Measurements from ENCODE around the gene TEX19.

The TEX19 gene

DNA sequence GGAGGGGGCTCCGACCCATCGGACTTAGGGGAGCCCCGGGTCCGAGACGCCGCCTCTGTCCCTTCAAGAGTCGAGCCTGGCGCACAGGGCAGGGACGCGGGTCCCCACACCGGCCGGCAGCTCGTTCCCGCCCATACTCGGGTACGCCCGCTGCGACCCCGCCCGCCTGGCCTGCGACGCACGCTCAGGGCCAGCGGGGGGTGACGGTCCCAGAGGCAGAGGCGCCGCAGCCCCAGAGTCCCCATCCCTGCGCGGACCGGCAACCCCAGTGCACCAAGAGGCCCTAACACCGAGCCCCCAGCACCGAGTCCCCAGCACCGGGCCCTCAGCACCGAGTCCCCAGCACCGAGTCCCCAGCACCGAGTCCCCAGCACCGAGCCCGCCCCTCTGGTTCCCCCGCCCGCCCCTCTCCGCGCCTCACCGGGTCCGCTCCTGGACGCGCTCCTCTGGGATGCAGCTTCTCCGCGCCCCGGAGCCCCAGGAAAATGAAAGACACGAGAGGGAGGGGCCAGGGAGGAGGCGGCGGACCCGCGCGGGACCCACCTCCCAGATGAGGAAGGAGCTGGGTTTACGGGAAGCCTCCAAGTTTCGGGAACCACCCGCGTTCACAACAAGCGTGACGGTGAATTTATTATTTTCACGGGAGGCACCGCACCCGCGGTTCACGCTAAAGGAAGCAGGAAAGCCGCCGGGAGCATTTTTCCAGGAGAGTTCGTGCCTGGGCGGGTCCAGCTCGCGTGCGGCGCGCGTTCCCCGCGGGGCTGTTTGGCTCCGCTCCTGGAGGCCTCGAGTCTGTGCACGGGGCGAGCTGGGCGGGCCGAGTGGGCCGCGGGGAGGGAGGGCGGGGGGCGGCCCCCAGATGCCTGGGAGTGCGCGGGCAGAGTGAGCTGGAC lies 25.5 kb upstream of the TEX19 start, which contains the start of gene SECTM1:
Gene SECTM1, minus strand, starts transcription at position 488 of the 893 bp plus-strand sequence. CDS start 6,526 bp downstream, outside the sequence.
- TF ChIP-seq, protein P1, sequence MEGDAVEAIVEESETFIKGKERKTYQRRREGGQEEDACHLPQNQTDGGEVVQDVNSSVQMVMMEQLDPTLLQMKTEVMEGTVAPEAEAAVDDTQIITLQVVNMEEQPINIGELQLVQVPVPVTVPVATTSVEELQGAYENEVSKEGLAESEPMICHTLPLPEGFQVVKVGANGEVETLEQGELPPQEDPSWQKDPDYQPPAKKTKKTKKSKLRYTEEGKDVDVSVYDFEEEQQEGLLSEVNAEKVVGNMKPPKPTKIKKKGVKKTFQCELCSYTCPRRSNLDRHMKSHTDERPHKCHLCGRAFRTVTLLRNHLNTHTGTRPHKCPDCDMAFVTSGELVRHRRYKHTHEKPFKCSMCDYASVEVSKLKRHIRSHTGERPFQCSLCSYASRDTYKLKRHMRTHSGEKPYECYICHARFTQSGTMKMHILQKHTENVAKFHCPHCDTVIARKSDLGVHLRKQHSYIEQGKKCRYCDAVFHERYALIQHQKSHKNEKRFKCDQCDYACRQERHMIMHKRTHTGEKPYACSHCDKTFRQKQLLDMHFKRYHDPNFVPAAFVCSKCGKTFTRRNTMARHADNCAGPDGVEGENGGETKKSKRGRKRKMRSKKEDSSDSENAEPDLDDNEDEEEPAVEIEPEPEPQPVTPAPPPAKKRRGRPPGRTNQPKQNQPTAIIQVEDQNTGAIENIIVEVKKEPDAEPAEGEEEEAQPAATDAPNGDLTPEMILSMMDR (IDR thresholded peaks at IDR 0.05; ENCODE audit: low read depth, low read length, missing control alignments): no peak
- peak within 1 kb of the TSS; percentile 23; the same call in 1 of the 2 replicates for H3K4me3 ChIP-seq (ENCODE audit: low read depth, low read length)
- DNase-seq (ENCODE audit: low read depth): no peak

DNA sequence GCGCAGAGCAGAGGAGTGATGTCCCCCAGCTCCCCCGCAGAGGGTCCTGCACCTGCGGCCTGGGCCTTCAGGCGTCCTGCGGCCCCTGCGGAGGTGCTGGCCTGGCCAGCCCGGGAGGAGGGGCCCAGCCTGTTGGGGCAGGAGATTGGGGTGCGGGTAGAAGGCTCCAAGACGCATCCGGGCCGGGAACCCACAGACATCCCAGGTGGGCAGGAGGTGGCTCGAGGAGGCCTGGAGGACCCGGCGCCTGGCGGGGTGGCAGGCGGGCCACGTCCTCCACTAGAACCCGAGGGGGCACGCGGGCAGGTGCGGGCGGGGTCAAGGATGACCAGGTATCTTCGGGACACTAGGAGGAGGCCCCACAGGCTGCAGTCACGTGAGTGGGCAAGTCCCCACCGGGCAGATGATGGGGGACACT lies 24.8 kb upstream of the TEX19 start:
- H3K4me3 ChIP-seq (ENCODE audit: low read depth, low read length): no peak overlapping the region
- no peak for DNase-seq (ENCODE audit: low read depth)
- TF ChIP-seq, protein P1 (IDR thresholded peaks at IDR 0.05; ENCODE audit: low read depth, low read length, missing control alignments): no peak

DNA sequence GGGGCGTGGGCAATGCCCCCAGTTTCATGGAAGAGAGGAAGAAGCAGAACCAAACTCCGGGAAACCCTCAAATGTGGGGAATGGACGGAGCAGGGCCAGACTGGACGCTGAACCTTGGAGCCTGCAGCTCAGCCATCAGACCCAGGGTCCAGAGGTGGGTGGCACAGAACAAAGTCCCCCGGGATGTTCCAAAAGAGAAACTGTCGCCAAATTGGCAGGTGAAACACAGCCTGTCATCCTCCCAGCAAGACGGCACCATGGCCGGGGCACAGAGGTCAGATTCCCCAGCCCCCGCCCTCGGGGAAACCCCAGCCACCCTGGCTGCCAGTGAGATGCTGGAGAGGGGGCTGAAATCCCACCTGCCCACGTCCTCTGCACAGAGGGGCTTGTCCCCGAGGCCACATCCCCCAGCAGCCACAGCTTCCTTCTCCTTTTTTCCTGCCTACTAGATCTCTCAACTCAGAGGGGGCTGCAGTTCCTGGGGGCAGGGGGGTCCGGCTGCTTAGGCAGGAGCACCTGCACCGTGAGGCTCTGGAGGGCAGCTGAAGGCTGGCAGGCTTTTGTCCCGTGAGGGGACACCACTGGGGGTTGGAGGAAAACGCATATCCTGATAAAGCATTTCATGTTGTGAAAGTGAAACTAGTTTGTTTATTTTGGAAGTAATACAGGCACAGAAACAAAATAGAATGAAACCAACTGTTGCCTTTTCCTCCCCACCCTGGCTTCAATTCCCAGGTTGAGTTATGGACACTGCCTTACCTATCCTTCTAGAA lies 24.2 kb upstream of the TEX19 start:
- no peak for DNase-seq (ENCODE audit: low read depth)
- peak overlapping the region; percentile 23 for H3K4me3 ChIP-seq (ENCODE audit: low read depth, low read length)
- TF ChIP-seq, protein P1 (IDR thresholded peaks at IDR 0.05; ENCODE audit: low read depth, low read length, missing control alignments): no peak

DNA sequence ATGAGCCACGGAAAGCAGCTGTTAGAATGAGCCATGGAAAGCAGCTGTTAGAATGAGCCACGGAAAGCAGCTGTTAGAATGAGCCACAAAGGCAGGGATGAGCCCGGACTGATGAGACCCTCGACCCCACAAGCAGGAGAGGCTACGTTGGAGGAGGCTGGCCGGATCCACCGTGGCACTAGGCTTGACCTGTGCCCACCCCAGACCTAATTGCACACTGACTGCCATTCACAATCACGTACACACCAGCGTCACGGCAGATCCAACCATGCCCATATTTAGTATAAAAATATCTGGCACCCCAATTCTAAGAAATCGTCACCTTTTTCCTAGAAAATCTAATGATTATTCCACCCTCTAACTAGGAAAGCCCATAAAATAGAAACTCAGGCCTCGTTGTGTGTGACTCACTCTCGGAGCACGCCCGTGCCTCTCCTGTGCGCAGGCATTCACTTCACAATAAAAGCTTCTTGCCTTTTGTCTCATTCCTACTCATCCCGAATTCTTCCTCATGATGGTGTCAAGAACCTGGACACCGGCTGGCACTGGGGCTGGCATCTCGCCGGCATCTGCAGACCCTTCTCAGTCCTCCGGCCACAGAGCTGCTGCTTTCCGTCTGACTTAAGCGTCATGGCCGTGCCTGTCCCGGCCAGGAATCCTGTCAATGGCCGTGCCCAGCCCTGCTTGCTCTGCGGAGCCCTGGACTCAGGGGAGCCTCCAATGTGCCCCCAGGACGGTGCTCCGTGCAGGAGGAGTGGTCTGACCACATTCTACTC lies 20.0 kb upstream of the TEX19 start:
- TF ChIP-seq, protein P1 (IDR thresholded peaks at IDR 0.05; ENCODE audit: low read depth, low read length, missing control alignments): no peak
- H3K4me3 ChIP-seq (ENCODE audit: low read depth, low read length): no peak overlapping the region
- no peak for DNase-seq (ENCODE audit: low read depth)

DNA sequence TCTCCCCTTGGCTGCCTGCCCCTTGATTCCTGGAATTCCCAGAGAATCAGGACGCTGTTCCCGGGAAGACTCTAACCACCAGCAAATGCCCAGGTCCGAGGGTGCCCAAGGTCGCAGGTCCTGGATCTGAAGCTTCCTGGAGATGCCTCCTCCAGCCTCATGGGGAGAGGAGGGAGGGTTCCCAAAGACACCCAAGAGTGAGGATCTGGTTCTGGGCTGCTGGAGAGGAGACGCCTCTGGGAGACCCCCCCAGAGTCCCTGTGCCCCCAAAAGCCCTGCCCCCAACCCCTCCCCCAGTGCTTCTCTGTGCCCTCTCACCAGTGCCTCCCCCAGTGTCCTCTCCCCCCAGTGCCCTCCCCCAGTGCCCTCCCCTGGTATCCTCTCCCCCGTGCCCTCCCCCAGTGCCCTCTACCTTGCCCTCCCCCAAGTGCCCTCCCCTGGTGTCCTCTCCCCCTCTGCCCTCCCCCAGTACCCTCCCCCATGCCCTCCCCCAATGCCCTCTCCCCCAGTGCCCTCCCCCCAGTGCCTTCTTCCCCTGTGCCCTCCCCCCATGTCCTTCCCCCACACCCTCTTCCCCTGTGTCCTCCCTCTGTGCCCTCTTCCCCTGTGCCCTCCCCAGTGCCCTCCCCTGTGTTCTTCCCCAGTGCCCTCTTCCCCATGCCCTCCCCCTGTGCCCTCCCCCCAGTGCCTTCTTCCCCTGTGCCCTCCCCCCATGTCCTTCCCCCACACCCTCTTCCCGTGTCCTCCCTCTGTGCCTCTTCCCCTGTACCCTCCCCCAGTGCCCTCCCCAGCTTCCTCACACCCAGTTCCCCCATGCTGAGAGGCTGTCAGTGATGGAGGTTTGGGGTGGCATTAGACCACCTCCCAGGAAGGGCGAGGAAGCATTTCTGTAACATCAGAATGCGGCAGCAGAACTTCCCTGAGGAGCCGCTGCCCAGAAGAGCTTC lies 19.1 kb upstream of the TEX19 start:
- DNase-seq (ENCODE audit: low read depth): no peak
- TF ChIP-seq, protein P1 (IDR thresholded peaks at IDR 0.05; ENCODE audit: low read depth, low read length, missing control alignments): no peak
- no peak overlapping the region for H3K4me3 ChIP-seq (ENCODE audit: low read depth, low read length)

Measured in GM12864 (cell line).